Mesendoderm (in vitro differentiated cells): ENCODE measurements around the gene TDRD3. TPM values are rescaled to one million over a fixed set of nuclear protein-coding genes. Genes with fewer than 3 reads are reported as not detected.

ENCODE experiments used
- DNase-seq: peaks from one replicate; pipeline ENCODE4 v3.0.0; 2013
- H2AK5ac ChIP-seq: 2 replicates; pipeline ENCODE4 v1.6.1; 2013; ENCODE audit warnings: low read length, inconsistent platforms
- H2BK120ac ChIP-seq: 2 replicates; pipeline ENCODE4 v1.6.1; 2013; ENCODE audit warnings: low read depth, mild to moderate bottlenecking, low read length, moderate library complexity, mixed read lengths
- H2BK15ac ChIP-seq: replicated peaks from 2 replicates; pipeline ENCODE4 v1.6.1; 2013; ENCODE audit warnings: low read depth, mild to moderate bottlenecking, moderate library complexity
- H2BK5ac ChIP-seq: 2 replicates; pipeline ENCODE4 v1.6.1; 2013; ENCODE audit warnings: low read length, inconsistent platforms
- H3K18ac ChIP-seq: 2 replicates; pipeline ENCODE4 v1.6.1; 2013; ENCODE audit warnings: mild to moderate bottlenecking, low read length, mixed read lengths
- H3K23ac ChIP-seq: one replicate; pipeline ENCODE4 v1.6.1; 2013; ENCODE audit warnings: low read length
- H3K27ac ChIP-seq: 2 replicates; pipeline ENCODE4 v1.5.1; 2013; ENCODE audit warnings: low read depth, mild to moderate bottlenecking, inconsistent platforms, low read length, moderate library complexity
- H3K27me3 ChIP-seq: 2 replicates; pipeline ENCODE4 v1.6.1; 2013; ENCODE audit warnings: low read length, control low read depth, mild to moderate bottlenecking, inconsistent platforms; ENCODE audit not compliant: insufficient read depth, poor library complexity
- H3K36me3 ChIP-seq: 2 replicates; pipeline ENCODE4 v1.6.1; 2013; ENCODE audit warnings: low read length, inconsistent platforms; ENCODE audit not compliant: control insufficient read depth, insufficient read depth
- H3K4ac ChIP-seq: one replicate; pipeline ENCODE4 v1.6.1; 2013; ENCODE audit warnings: low read depth, mild to moderate bottlenecking, low read length, moderate library complexity
- H3K4me1 ChIP-seq: 2 replicates; pipeline ENCODE4 v1.6.1; 2013; ENCODE audit warnings: low read depth, low read length, inconsistent platforms; ENCODE audit not compliant: control insufficient read depth
- H3K4me2 ChIP-seq: 2 replicates; pipeline ENCODE4 v1.6.1; 2013; ENCODE audit warnings: low read length
- H3K4me3 ChIP-seq: 2 replicates; pipeline ENCODE4 v1.5.1; 2013; ENCODE audit warnings: mild to moderate bottlenecking, low read length
- H3K56ac ChIP-seq: one replicate; pipeline ENCODE4 v1.6.1; 2013; ENCODE audit warnings: low read length
- H3K79me1 ChIP-seq: 2 replicates; pipeline ENCODE4 v1.6.1; 2013; ENCODE audit warnings: low read length, inconsistent platforms
- H3K79me2 ChIP-seq: 2 replicates; pipeline ENCODE4 v1.6.1; 2013; ENCODE audit warnings: mild to moderate bottlenecking, low read length; ENCODE audit not compliant: control insufficient read depth, insufficient read depth
- H3K9ac ChIP-seq: 2 replicates; pipeline ENCODE4 v1.6.1; 2013; ENCODE audit warnings: low read length, inconsistent platforms
- H4K5ac ChIP-seq: one replicate; pipeline ENCODE4 v1.6.1; 2013; ENCODE audit warnings: low read length
- H4K8ac ChIP-seq: one replicate; pipeline ENCODE4 v1.6.1; 2013; ENCODE audit warnings: low read depth, mild to moderate bottlenecking, control low read depth, low read length, moderate library complexity
- WGBS: extraction: QIAGEN DNeasy Blood & Tissue Kit; methylation state at CpG from one replicate; pipeline ENCODE4 v1.1.7; 2013; ENCODE audit warnings: low lambda C conversion rate, missing lambda C conversion rate; ENCODE audit not compliant: insufficient coverage; ENCODE audit errors: extremely low coverage; 5-methylcytosine and 5-hydroxymethylcytosine counted together
- small RNA-seq: library from polyadenylated mRNA; stranded (forward); fragments of <200 nt; extraction: miRNeasy Mini kit (QIAGEN cat#:217004); gene quantifications from one replicate; pipeline ENCODE3, GENCODE V24; 2013; ENCODE audit not compliant: insufficient read depth

The TDRD3 gene

DNA sequence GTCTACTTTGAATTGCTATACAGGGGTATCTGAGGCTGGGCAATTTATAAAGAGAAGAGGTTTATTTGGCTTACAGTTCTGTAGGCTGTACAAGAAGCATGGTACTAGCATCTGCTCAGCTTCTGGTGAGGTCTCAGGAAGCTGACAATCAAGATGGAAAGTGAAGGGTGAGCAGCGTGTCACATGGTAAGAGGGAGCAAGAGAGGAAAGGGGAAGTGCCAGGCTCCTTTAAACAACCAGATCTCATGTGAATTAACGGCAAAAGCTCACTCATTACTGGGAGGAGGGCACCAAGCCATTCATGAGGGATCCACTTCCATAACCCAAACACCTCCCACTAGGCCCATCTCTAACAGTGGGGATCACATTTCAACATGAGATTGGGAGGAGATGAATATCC is 222.4 kb downstream of the TDRD3 start:
- H4K5ac ChIP-seq, result no peak overlapping the region
- no peak for DNase-seq
- H2BK120ac ChIP-seq, result no peak overlapping the region
- no peak overlapping the region for H3K56ac ChIP-seq
- H3K9ac ChIP-seq, result no peak overlapping the region
- no peak overlapping the region for H3K18ac ChIP-seq
- no peaks in the 10 kb centered on the region for H3K36me3 ChIP-seq
- no peaks in the 10 kb centered on the region for H3K79me1 ChIP-seq
- H3K27me3 ChIP-seq, result no peaks in the 10 kb centered on the region
- H4K8ac ChIP-seq, result no peak overlapping the region
- no peak overlapping the region for H3K4me2 ChIP-seq
- no peak overlapping the region for H3K23ac ChIP-seq
- no peak overlapping the region for H2AK5ac ChIP-seq
- WGBS, result no CpG with 5 or more reads among the region's 2 CpGs
- no peaks in the 10 kb centered on the region for H3K4me1 ChIP-seq
- no peak overlapping the region for H3K4me3 ChIP-seq
- no peak overlapping the region for H3K27ac ChIP-seq
- no peaks in the 10 kb centered on the region for H3K79me2 ChIP-seq
- no peak overlapping the region for H2BK5ac ChIP-seq
- H3K4ac ChIP-seq, result no peak overlapping the region
- no peak overlapping the region for H2BK15ac ChIP-seq

DNA sequence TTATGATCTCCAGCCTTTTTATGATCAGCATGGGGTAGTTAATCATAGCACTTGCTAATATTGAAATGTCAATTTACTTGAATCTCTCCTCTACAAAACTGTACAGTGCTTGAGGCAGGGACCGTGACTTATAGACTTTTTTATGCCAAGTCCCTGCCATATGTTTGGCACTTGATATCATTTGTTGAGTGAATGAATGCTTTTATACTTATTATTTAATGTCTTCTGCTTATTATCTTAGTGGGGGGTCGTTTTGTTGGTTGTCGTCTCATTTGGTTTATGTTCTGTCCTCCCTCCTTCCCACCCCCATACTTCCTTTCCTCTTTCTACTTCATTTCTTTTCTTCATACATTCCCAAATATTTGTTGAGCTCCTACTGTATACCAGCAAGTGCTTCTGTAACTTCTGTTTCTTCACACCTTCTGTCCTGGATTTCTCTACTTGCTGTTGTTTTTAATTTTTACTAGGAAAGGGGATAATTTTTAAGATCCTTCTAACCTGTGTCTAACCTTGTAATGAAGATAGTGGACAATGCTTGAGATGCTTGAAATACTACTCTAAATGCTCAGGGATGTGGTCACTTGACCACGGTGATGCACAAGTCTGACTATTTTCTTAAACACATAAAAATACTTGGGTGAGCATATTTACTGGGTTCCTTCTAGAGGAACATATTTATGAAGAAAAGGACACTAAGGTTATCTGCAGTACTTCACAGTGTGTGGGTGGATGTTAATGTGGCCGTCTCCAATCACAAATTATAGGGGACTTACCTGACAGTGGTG is 223.8 kb downstream of the TDRD3 start:
- Histone ChIP-seq H3K56ac (no peak overlapping the region), H3K4me3 (no peak overlapping the region), H3K79me1 (no peaks in the 10 kb centered on the region), H2BK120ac (no peak overlapping the region), H3K4me1 (no peaks in the 10 kb centered on the region), H2AK5ac (no peak overlapping the region), H3K79me2 (no peaks in the 10 kb centered on the region), H4K8ac (no peak overlapping the region), H3K18ac (no peak overlapping the region), H3K27me3 (no peaks in the 10 kb centered on the region), H3K9ac (no peak overlapping the region), H3K27ac (no peak overlapping the region), H3K4me2 (no peak overlapping the region), H3K4ac (no peak overlapping the region), H3K23ac (no peak overlapping the region), H2BK15ac (no peak overlapping the region), H4K5ac (no peak overlapping the region), H3K36me3 (no peaks in the 10 kb centered on the region), H2BK5ac (no peak overlapping the region)
- no CpG with 5 or more reads among the region's 5 CpGs for WGBS
- no peak for DNase-seq

DNA sequence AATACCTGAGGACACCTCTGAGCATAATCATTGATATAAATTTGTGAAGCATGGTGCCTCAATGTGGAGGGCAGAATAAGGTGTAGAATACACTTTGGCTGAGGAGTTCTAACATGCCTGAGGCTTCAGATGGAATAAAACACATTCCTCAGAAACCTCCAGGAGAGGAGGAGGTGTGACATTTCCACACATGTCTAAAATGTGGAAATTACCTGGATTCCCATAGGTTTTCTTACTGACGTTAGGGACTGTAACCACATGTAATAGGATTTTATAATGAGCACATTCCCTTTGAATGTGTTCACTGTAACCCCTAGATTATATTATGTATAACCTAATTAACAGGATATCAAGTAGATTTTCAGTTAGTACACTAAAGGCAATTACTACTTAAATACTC is 226.1 kb downstream of the TDRD3 start:
- Histone ChIP-seq H3K18ac (no peak overlapping the region), H3K4me3 (no peak overlapping the region), H3K79me2 (no peaks in the 10 kb centered on the region), H2BK120ac (no peak overlapping the region), H2BK5ac (no peak overlapping the region), H3K4me2 (no peak overlapping the region), H3K23ac (no peak overlapping the region), H3K27ac (no peak overlapping the region), H4K8ac (no peak overlapping the region), H3K9ac (no peak overlapping the region), H4K5ac (no peak overlapping the region), H3K4me1 (no peaks in the 10 kb centered on the region), H2BK15ac (no peak overlapping the region), H2AK5ac (no peak overlapping the region), H3K56ac (no peak overlapping the region), H3K4ac (no peak overlapping the region), H3K36me3 (no peaks in the 10 kb centered on the region), H3K79me1 (no peaks in the 10 kb centered on the region), H3K27me3 (no peaks in the 10 kb centered on the region)
- no CpG with 5 or more reads among the region's 1 CpG for WGBS
- no peak for DNase-seq

Small RNAs within 50 kb of the gene (small RNA-seq; reads per million reads assigned to genes)
- not detected for gene RNA5SP31
